Fibroblast of villous mesenchyme (primary cell): ENCODE measurements around the gene DAAM2. TPM values are rescaled to one million over a fixed set of nuclear protein-coding genes. Genes with fewer than 3 reads are reported as not detected.

Experiments
- DNase-seq: peaks from one replicate; pipeline ENCODE4 v3.0.0-alpha.2; 2010; ENCODE audit warnings: low read depth
- H3K4me3 ChIP-seq: 2 replicates; pipeline ENCODE4 v1.5.1; 2011; ENCODE audit warnings: low read depth, mild to moderate bottlenecking, low read length
- total RNA-seq: library from RNA; depleted of rRNA; stranded (reverse); fragments of >200 nt; gene quantifications from 2 replicates; pipeline ENCODE4 v1.2.3, GENCODE V29; 2012
- TF ChIP-seq, protein P1 (sequence below): IDR thresholded peaks from 2 replicates; pipeline ENCODE4 v1.5.1; 2012; ENCODE audit warnings: low read depth, mild to moderate bottlenecking, low read length; ENCODE audit not compliant: insufficient read depth

The DAAM2 gene
- total RNA-seq, 1 donor = 13.8 TPM

GRCh38 chr6:39948199-39948791 is 156.1 kb downstream of the DAAM2 start:
- TF ChIP-seq, protein P1, sequence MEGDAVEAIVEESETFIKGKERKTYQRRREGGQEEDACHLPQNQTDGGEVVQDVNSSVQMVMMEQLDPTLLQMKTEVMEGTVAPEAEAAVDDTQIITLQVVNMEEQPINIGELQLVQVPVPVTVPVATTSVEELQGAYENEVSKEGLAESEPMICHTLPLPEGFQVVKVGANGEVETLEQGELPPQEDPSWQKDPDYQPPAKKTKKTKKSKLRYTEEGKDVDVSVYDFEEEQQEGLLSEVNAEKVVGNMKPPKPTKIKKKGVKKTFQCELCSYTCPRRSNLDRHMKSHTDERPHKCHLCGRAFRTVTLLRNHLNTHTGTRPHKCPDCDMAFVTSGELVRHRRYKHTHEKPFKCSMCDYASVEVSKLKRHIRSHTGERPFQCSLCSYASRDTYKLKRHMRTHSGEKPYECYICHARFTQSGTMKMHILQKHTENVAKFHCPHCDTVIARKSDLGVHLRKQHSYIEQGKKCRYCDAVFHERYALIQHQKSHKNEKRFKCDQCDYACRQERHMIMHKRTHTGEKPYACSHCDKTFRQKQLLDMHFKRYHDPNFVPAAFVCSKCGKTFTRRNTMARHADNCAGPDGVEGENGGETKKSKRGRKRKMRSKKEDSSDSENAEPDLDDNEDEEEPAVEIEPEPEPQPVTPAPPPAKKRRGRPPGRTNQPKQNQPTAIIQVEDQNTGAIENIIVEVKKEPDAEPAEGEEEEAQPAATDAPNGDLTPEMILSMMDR = no peak
- no peak overlapping the region for H3K4me3 ChIP-seq
- peak; percentile 10 for DNase-seq

DNA sequence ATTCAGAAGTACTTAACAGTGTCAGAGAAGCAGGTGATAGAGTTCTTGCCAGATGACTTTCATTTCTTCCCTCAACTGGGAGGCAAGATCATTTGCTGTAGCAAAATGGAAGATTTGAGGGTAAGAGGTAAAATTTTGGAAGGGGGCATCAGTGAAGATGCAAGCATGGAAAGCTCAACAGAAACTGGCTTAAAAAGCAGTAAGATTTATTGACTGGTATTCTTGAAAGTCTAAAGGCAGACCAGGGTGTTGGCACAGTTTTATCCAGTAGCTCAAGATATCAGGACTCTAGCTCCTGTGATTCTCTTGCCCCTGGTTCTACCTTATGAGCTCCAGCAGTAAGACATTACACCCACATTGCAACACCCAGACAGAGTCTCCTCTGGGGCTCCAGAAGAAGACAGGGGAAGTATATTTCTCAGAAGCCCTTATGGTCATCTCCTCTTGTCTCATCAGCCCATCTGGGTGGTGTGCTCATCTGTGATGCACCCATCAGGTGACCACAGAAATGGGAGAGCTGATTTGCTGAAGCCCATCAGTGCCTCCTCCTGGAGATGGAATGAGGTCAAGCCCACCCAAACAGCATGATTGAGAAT is 158.0 kb downstream of the DAAM2 start:
- TF ChIP-seq, protein P1 = no peak
- no peak for DNase-seq

GRCh38 chr6:39951191-39951590 is 159.0 kb downstream of the DAAM2 start:
- TF ChIP-seq, protein P1 = no peak
- no peak for DNase-seq
- H3K4me3 ChIP-seq = no peak overlapping the region

More for the DNA sequence above, 158.0 kb downstream of the DAAM2 start:
- H3K4me3 ChIP-seq = no peak overlapping the region

DNA sequence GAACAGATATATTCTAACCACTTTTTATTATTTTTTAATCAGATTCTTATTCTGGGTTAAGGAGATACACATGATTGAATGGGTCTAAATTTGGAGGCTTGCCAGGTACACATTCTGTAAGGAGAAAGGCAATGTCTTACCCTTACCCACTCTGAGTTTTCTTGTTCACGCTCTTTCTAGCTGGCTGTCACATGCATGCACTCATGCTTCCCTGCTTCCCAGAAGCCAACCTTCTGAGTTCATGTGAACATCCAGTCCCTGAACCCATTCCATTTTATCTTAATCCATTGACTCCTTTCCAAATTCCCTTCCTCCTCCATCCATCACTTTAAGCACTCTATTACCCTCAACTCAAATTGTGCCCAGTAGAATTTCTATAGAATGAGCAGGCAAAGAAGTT is 159.5 kb downstream of the DAAM2 start:
- H3K4me3 ChIP-seq = no peak overlapping the region
- TF ChIP-seq, protein P1 = no peak
- DNase-seq = no peak

- DNase-seq = peak; percentile 31
- TF ChIP-seq, protein P1 = no peak
- no peak overlapping the region for H3K4me3 ChIP-seq
Measured at GRCh38 chr6:39952167-39952566, 160.0 kb downstream of the DAAM2 start.

DNA sequence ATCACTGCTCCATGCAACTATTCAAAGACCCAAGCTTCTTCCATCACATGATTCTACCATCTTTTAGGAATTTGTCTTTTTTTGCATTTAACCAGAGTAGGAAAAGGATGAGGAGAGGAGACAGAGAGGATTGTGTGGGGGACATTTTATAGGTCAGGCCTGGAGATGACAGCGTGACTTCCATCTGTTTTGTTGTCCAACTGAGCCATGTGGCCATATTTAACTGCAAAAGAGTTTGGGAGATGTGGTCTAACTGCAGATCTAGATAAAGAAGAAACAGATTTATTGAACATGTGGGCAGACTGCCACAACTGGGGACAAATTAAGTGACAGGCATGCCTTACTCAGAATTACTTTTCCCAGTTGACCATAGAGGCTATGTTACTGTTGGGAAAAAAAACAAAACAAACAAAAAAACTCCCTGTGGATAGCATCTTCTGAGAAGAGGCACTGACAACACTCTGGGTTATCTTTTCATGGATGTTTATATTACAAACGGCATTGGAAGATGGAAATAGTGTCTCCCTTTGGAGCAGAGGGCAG is 161.0 kb downstream of the DAAM2 start:
- no peak overlapping the region for H3K4me3 ChIP-seq
- no peak for DNase-seq
- TF ChIP-seq, protein P1 = no peak

Other genes with a start within 250 kb of the DAAM2 start
- gene KIF6, start 67.0 kb upstream of the DAAM2 start, total RNA-seq = 0.32 and 0.43 TPM in 2 replicates
- gene MOCS1, start 142.1 kb downstream of the DAAM2 start, total RNA-seq = 5.2 and 10.8 TPM in 2 replicates